SH-SY5Y (cell line): ENCODE results near the gene CRYBA4.

ENCODE experiments used
- GATA2 ChIP-seq: IDR thresholded peaks from 2 replicates; pipeline ENCODE4 v1.6.1; 2011; ENCODE audit warnings: mild to moderate bottlenecking, low read depth, low read length
- GATA3 ChIP-seq: IDR thresholded peaks from 2 replicates; pipeline ENCODE4 v1.6.1; 2011; ENCODE audit warnings: low read depth, mild to moderate bottlenecking, low read length, moderate library complexity

DNA sequence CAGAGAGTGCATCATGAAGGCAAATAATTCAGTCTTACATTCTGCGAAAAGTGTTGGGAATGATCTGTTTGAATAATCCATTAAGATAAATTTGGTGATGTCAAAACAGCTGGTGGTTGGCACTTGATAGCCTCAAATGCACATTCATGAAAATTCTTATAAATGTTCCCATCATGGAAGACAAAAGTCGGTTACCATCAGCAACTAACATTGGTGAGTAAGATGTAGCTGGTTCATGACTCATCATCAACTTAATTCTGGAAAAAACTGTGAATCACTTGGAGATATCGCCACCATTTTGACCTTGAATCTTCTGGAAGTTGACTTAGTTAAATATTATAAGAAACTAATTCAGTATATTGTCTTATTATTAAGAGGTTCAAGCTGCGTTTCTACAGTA lies 15.2 kb upstream of the CRYBA4 start:
- TF ChIP-seq GATA2 (no peak), GATA3 (no peak)
